Astrocyte of the hippocampus (primary cell): ENCODE data around the gene PLPP7.
"Not testable (repeated sequence)": the region's sequence is repeated elsewhere in the genome, so short reads cannot be mapped to it uniquely, and the experiment has no call there.

ENCODE experiments used
- DNase-seq: peaks from one replicate; pipeline ENCODE4 v3.0.0; 2011; ENCODE audit warnings: low read depth, low spot score

PLPP7 gene

GRCh38 chr9:131330814-131331600 is 41.5 kb downstream of the PLPP7 start:
- no peak for DNase-seq

GRCh38 chr9:131331996-131332395 is 42.5 kb downstream of the PLPP7 start:
- not testable (repeated sequence) for DNase-seq

GRCh38 chr9:131333771-131334628 is 44.5 kb downstream of the PLPP7 start:
- DNase-seq: no peak

DNA sequence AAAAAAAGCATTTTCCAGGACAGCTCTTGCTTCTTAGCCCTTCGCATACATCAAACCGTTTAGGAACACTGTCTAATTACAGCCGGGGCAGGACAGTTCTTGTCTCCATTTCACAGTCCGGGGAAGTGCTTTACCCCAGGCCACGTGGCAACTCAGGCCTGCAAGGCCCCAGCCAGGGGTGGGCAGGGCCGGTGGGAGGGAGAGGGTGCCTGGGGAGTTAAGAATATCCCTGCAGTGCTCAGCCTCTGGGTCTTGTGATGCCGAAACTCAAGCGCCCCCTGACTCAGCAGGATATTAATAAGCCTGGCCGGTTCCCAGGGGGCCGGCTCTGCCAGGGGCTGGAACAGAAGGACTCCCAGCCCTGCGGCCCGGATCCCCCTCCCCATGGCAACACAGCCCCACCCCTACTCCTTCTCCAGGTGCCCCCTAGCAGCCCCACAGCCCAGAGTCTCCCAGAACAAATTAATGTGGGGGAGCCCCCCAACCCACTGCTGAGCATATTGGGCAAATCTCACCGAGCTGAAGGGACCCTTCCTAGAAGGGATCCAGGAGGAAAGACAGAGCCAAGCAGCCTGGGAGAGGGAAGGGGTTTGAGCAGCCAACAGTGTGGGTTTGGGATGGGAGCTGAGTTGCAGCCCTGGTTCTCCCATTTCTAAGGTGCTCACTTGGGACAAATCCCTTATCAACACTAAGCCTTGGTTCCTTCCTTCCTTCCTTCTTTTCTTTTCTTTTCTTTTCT is 45.3 kb downstream of the PLPP7 start:
- peak; percentile 54 for DNase-seq

DNA sequence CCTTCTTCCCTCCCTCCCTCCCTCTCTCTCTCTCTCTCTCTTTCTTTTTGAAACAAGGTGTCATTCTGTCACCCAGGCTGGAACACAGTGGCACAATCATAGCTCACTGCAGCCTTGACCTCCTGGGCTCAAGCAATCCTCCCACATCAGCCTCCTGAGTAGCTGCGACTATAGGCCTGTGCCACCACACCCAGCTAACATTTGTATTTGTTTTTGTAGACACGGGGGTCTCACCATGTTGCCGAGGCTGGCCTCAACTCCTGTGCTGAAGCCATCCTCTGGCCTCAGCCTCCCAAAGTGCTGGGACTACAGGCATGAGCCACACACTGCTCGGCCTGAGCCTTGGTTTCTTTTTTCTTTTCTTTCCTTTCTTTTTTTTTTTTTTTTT is 45.8 kb downstream of the PLPP7 start:
- DNase-seq: no peak

GRCh38 chr9:131337131-131337848 is 47.8 kb downstream of the PLPP7 start:
- no peak for DNase-seq

- not testable (repeated sequence) for DNase-seq
Measured at GRCh38 chr9:131339212-131339611, 49.7 kb downstream of the PLPP7 start.

DNA sequence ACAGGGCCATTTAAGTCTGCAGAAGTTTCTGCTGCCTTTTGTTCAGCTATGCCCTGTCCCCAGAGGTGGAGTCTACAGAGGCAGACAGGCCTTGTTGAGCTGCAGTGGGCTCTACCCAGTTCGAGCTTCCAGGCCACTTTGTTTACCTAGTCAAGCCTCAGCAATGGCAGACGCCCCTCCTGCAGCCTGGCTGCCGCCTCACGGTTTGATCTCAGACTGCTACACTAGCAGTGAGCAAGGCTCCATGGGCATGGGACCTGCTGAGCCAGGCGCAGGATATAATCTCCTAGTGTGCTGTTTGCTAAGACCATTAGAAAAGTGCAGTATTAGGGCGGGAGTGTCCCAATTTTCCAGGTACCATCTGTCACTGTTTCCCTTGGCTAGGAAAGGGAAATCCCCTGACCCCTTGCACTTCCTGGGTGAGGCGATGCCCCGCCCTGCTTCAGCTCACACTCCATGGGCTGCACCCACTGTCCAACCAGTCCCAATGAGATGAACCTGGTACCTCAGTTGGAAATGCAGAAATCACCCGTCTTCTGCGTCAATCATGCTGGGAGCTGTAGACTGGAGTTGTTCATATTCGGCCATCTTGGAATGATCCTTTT is 55.5 kb downstream of the PLPP7 start:
- not testable (repeated sequence) for DNase-seq

DNA sequence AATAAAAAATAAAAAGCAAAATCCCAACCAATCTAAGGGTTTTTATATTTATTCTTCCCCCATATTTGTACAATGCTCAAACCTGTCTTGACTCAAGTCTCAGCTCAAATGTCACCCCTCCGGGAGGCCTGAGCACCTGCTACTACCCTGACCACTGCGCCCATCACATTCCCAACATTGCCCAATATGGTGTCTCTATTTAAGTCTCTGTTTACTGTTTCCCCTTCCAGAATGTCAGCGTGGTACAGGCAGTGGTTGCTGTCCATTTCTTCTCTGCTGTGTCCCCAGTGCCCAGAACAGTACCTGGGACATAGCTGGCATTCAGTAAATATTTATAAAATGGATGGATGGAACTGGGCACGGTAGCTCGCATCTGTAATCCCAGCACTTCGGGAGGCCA is 57.0 kb downstream of the PLPP7 start:
- no peak for DNase-seq

- no peak for DNase-seq
Measured at GRCh38 chr9:131347376-131348020, 58.0 kb downstream of the PLPP7 start.

DNA sequence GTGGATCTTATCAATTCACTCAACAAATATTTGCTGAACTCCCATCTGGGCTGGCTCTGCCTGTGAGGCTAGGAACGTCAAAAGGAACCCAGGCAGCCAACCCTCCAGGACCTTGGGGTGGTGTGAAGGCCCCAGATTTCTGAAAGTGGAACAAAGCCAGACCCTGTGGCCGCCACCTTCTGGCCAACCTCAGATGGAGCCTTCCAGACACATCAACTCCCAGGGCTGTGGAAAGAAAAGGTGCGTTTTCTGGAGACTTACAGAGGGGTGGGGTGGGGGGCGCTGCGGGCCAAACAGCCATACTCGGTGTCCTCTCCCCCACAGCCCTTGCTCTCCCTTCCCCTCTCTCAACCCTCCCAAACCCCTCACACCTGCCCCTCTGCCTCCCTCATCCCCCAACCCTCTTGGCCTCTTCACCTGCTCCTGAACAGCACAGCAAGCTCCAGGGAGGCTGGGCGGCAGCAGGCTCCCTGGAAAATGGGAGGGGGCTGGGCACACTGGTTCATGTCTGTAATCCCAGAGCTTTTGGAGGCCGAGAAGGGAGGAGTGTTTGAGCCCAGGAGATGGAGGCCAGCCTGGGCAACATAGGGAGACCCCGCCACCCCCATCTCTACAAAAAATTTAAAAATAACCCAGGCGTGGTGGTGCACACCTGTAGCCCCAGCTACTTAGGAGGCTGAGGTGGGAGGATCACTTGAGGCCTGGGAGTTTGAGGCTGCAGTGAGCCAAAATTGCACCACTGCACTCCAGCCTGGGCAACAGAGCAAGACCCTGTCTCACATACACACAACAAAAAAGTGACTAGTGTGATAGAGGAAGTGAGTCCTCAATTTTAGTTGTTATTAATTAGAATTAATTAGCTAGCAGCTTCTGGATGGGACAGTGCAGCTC is 59.4 kb downstream of the PLPP7 start:
- no peak for DNase-seq

- no peak for DNase-seq
Measured at GRCh38 chr9:131349522-131349880, 60.0 kb downstream of the PLPP7 start.

DNA sequence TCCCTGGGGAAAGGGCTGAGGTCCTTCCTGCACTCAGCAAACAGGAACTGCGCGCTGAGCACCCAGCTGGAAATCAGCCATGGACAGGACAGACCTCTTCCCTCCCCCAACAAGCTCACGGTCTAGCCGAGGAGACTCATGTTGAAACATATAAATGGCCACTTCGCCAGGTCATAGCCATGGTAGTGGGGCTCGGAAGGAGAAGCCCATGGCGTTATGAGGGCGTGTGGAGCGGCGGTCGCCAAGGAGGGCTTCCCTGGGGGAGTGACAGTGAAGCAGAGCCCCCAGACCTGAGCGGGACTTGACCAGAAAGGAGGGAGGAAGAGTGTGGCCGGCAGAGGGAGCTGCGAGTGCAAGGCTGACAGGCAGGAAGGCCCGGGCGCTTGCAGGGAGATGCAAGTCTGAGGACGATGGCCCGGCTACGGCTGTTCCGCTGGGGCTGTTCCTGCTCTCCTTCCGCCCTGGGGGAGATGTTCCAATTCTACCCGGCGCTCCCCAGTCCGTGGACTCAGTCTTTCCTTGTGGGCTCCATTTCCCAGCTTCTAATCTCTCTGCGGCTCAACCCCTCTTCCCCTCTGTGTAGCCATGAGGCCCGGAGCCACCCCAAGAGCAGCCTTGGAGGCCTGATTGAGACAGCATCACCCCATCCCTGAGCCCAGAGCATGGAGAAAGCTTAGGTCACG is 60.5 kb downstream of the PLPP7 start:
- DNase-seq: peak; percentile 89

DNA sequence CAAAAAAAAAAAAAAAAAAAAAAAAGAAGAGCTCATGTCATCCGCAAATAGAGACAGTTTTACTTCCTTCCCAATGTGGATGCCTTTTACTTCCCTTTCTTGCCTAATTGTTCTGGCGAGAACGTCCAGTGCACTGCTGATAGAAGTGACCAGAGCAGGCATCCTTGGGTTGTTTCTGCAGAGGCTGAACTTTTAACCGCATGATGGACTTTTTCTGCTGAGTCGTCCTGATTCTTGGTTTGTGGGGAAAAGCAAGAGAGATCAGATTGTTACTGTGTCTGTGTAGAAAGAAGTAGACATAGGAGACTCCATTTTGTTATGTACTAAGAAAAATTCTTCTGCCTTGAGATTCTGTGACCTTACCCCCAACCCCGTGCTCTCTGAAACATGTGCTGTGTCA is 67.0 kb downstream of the PLPP7 start:
- peak; percentile 16 for DNase-seq

- no peak for DNase-seq
Measured at GRCh38 chr9:131358556-131358955, 69.0 kb downstream of the PLPP7 start.
